Measurements from ENCODE around the gene DSC3. TPM values are rescaled to one million over a fixed set of nuclear protein-coding genes. Genes with fewer than 3 reads are reported as not detected.

Gene DSC3
- total RNA-seq, 1 experiment from 2014 or later: 14.6 TPM

- Histone ChIP-seq H2AFZ (ENCODE audit: low read length) (no peak overlapping the region), H3K9me2 (replicated peaks; ENCODE audit: low read length) (no peaks in the 10 kb centered on the region), H3K27ac (ENCODE audit: low read length) (no peak overlapping the region), H3K9ac (ENCODE audit: low read length) (no peak overlapping the region), H3K36me3 (ENCODE audit: low read depth, low read length) (no peaks in the 10 kb centered on the region), H3K27me3 (ENCODE audit: low read length) (no peaks in the 10 kb centered on the region), H3F3A (ENCODE audit: low read length, unreplicated experiment) (no peaks in the 10 kb centered on the region), H3K4me1 (ENCODE audit: insufficient read depth, low read length) (no peaks in the 10 kb centered on the region), H3K4me3 (ENCODE audit: low read length) (no peak overlapping the region), H3K79me2 (ENCODE audit: low read length) (no peaks in the 10 kb centered on the region), H4K20me1 (ENCODE audit: low read length) (no peaks in the 10 kb centered on the region), H3K9me3 (ENCODE audit: low read length) (no peaks in the 10 kb centered on the region), H3K4me2 (ENCODE audit: low read length) (no peak overlapping the region)
- intact Hi-C loops (cut with micrococcal nuclease): no loop called here
- CTCF ChIA-PET: no interaction called here
- no peak for TF ChIP-seq EZH2 (IDR thresholded peaks at IDR 0.05; ENCODE audit: low read length, unreplicated experiment)
- no peak for TF ChIP-seq EZH2phosphoT487 (IDR thresholded peaks at IDR 0.05; ENCODE audit: borderline replicate concordance, low read length)
- TF ChIP-seq CTCF (conservative IDR thresholded peaks at IDR 0.05; ENCODE audit: low read depth, low read length): no peak
- DNase-seq: no peak
- POLR2A ChIA-PET (ENCODE audit: unreplicated experiment): no interaction called here
- BruUV-seq (replicated peaks): no TSS peak
- no peak for ATAC-seq
These were observed 74.8 kb downstream of the DSC3 start for GRCh38 chr18:30967701-30968100.

- POLR2A ChIA-PET (ENCODE audit: unreplicated experiment): no interaction called here
- Histone ChIP-seq H4K20me1 (ENCODE audit: low read length) (no peaks in the 10 kb centered on the region), H2AFZ (ENCODE audit: low read length) (no peak overlapping the region), H3K4me3 (ENCODE audit: low read length) (no peak overlapping the region), H3K4me2 (ENCODE audit: low read length) (no peak overlapping the region), H3F3A (ENCODE audit: low read length, unreplicated experiment) (no peaks in the 10 kb centered on the region), H3K9me2 (replicated peaks; ENCODE audit: low read length) (no peaks in the 10 kb centered on the region), H3K4me1 (ENCODE audit: insufficient read depth, low read length) (no peaks in the 10 kb centered on the region), H3K79me2 (ENCODE audit: low read length) (no peaks in the 10 kb centered on the region), H3K9ac (ENCODE audit: low read length) (no peak overlapping the region), H3K36me3 (ENCODE audit: low read depth, low read length) (no peaks in the 10 kb centered on the region), H3K27ac (ENCODE audit: low read length) (no peak overlapping the region), H3K27me3 (ENCODE audit: low read length) (no peaks in the 10 kb centered on the region), H3K9me3 (ENCODE audit: low read length) (no peaks in the 10 kb centered on the region)
- DNase-seq (no peak), ATAC-seq (no peak)
- BruUV-seq (replicated peaks): no TSS peak
- CTCF ChIA-PET: no interaction called here
- intact Hi-C loops (cut with micrococcal nuclease): no loop called here
- TF ChIP-seq CTCF (conservative IDR thresholded peaks at IDR 0.05; ENCODE audit: low read depth, low read length) (no peak), EZH2 (IDR thresholded peaks at IDR 0.05; ENCODE audit: low read length, unreplicated experiment) (no peak), EZH2phosphoT487 (IDR thresholded peaks at IDR 0.05; ENCODE audit: borderline replicate concordance, low read length) (no peak)
These were observed 77.3 kb downstream of the DSC3 start for GRCh38 chr18:30965237-30965636.

GRCh38 chr18:30960661-30961060, 81.9 kb downstream of the DSC3 start:
- Histone ChIP-seq H3K9me3 (ENCODE audit: low read length) (no peaks in the 10 kb centered on the region), H2AFZ (ENCODE audit: low read length) (no peak overlapping the region), H3K27ac (ENCODE audit: low read length) (no peak overlapping the region), H3K4me3 (ENCODE audit: low read length) (no peak overlapping the region), H3F3A (ENCODE audit: low read length, unreplicated experiment) (no peaks in the 10 kb centered on the region), H4K20me1 (ENCODE audit: low read length) (no peaks in the 10 kb centered on the region), H3K4me2 (ENCODE audit: low read length) (no peak overlapping the region), H3K36me3 (ENCODE audit: low read depth, low read length) (no peaks in the 10 kb centered on the region), H3K9me2 (replicated peaks; ENCODE audit: low read length) (no peaks in the 10 kb centered on the region), H3K79me2 (ENCODE audit: low read length) (no peaks in the 10 kb centered on the region), H3K9ac (ENCODE audit: low read length) (no peak overlapping the region), H3K4me1 (ENCODE audit: insufficient read depth, low read length) (no peaks in the 10 kb centered on the region), H3K27me3 (ENCODE audit: low read length) (no peaks in the 10 kb centered on the region)
- POLR2A ChIA-PET (ENCODE audit: unreplicated experiment): no interaction called here
- no peak for ATAC-seq
- intact Hi-C loops (cut with micrococcal nuclease): no loop called here
- no peak for DNase-seq
- TF ChIP-seq EZH2phosphoT487 (IDR thresholded peaks at IDR 0.05; ENCODE audit: borderline replicate concordance, low read length): no peak
- TF ChIP-seq CTCF (conservative IDR thresholded peaks at IDR 0.05; ENCODE audit: low read depth, low read length): no peak
- TF ChIP-seq EZH2 (IDR thresholded peaks at IDR 0.05; ENCODE audit: low read length, unreplicated experiment): no peak
- BruUV-seq (replicated peaks): no TSS peak
- CTCF ChIA-PET: no interaction called here
